ENCODE data around the gene VSNL1.

Gene VSNL1

GRCh38 chr2:17648581-17648980 lies 108.1 kb downstream of the VSNL1 start:
- DNase-seq, result peak; percentile 82

- no peak for DNase-seq
Observed at GRCh38 chr2:17649026-17649425, 108.5 kb downstream of the VSNL1 start.

DNA sequence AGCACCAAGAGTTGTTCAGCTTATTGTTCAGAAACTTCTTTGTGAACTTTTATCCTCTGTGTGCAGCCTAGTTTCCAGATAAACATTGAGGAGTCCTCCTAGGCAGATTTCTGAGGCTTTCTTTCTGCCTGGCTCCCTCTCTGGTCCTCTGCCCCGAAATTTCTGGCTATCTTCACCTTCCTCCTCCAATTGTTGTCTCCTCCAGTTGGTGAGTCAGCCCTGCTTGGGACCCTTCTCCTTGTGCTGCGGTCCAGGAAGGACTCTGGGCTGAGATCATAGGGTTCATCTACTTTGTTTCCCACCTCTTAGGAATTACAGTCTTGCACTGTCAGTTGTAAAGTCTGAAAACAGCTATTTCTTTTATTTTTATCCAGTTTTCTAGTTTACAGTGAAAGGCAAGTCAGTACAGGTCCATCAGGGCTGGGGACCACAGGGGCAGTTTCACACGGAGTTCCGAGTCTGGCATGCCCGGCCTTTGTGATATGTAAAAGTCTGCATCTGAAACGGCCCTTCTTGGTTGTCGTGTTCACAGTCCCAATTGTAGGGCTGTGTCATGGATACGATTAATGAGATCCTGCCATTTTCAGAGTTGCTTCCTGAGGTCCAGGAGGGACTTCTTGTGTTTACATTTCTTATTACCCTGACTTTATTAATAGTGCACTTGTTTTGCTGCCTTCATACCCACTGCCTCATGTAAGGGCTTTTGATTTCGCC lies 112.3 kb downstream of the VSNL1 start:
- no peak for DNase-seq

DNA sequence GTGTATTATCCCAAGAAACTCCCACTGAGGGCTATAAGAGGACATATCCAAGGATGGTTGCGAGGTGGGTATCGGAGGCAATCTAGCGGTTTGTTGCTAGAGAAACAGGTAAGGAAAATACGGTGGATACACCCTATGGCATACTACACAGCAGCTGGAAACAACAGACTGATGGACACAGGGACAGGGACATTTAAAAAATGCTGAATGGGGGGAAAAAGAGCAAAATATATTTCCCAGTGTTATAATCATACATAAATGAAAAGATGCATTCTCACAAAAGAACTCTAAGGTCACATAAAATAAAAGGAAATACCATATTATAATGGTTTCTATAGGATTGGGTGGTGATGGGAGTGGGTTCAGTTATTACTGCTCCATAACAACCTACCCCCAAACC lies 117.3 kb downstream of the VSNL1 start:
- no peak for DNase-seq

GRCh38 chr2:17658251-17658843 lies 117.9 kb downstream of the VSNL1 start:
- peak; percentile 72 for DNase-seq

- DNase-seq, result no peak
Observed at GRCh38 chr2:17660219-17660618, 119.7 kb downstream of the VSNL1 start.

- DNase-seq, result no peak
Observed at GRCh38 chr2:17661460-17661859, 121.0 kb downstream of the VSNL1 start.

DNA sequence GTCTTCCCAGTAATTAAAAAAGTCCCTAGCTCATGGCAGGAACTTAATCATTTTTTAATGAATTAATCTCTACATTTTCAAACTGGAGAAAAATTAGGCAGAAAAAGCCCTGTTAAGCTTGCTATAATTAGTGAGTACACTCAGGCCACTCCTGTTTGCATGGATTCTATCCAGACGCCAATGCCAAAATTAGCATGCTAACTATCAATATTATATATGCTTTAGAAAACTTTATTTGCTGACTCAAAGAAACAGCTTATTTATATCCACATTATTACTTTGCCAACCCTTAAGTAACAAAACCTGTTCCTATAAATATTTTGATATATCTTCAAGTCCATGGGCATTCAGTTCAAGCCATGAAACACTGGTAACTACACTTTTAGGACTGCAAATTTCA lies 122.2 kb downstream of the VSNL1 start:
- no peak for DNase-seq

- no peak for DNase-seq
Observed at GRCh38 chr2:17664534-17664933, 124.0 kb downstream of the VSNL1 start.

DNA sequence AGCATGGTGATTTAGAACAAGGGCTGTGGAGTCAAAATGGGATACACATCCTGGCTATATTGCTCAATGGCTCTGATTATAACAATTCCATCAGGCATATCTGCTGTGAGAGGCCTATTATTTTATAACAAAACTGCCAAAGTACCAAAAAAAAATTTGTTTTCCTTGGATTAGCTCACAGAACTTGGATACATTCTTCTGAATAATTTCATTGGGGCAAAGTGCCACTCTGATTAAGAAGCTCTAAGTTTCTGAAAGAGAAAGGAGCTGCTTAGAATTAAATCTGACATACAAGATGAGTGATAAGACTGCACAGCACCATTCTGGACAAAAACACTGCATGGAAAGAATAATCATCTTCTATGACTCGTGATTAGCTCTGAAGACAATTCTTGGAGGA lies 127.4 kb downstream of the VSNL1 start:
- no peak for DNase-seq

DNA sequence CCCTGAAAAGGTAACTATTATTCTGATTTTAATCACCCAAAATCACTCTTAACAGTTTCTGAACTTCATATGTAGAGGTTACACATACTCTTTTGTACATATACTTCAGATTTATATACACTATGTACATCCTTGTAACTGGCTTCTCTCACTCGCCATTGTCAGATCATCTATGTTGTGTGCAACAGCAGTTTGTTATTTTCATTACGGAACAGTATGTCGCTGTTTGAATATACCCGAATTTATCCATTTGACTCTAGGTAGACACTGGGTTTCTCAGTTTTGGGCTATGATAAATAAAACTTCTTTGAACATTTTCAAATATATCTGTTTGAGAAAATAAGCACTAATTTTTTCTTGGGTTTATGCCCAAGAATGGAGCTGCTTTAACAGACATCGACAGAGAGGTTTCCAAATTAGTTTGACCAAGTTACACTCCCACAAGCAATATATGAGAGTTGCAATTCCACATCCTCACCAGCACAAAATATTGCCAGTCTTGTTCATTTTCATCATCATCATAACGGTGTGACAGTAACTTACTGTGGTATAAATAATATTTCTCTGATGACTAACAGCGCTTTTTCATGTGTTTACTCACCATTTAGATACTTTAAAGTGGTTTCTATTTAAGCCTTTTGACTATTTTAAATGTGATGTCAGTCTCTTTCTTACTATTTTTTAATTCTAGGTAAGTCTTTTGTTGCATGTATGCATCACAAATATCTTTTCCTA lies 132.3 kb downstream of the VSNL1 start:
- DNase-seq, result peak; percentile 18

DNA sequence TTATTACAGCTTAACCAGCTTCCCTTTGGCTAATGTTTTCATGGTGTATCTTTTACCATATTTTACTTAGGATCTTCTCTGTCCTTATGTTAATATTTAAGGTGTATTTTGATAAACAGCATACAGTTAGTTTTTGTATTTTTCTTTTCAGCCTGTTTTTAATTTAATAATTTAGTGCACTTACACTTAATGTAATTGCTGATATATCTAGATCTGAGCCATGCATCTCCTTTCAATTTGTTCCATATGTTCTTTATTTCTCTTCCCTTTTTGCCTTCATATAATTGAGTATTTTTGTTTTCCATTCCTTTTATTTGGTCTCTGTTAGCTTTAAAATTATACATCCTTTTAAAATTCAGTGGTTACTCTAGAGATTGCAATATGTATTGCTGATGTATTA lies 134.3 kb downstream of the VSNL1 start:
- DNase-seq, result no peak

DNA sequence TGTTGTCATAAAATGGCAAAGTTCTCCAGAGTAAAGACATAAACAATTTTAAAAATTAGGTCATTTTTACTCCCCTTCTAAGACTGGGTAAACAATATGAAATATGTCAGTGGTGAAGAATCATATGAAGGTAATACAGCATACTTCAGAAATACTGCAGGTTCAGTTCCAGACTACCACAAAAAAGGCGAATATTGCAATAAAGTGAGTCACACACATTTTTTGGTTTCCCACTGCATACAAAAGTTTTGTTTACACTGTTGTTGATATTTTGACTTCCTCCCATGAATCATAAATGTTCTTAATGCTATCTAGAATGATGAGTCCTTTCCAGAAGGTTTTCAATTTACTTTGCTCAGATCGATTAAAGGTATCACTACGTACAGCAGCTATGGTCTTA lies 139.6 kb downstream of the VSNL1 start:
- no peak for DNase-seq

GRCh38 chr2:17682098-17682857 lies 141.8 kb downstream of the VSNL1 start:
- no peak for DNase-seq

DNA sequence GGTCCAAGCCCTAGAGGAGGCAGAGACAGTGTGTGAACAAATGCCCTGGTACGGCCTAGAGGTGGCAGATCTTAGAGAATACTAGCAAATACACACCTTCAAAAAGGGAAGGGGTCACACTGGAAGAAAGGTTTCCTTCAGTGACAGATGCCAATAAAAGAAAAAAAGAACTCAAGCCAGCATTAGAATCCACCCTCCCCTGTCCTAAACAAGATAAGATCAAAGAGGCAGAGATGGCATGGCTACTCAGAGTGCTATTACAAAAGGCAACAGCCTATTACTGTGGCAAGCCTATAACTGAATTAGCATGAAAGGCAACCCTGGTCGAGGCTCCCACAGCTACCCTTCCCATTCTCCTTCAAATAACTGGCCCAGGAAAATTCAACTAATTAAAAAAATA lies 143.5 kb downstream of the VSNL1 start:
- no peak for DNase-seq

- no peak for DNase-seq
Observed at GRCh38 chr2:17688600-17688999, 148.1 kb downstream of the VSNL1 start.

DNA sequence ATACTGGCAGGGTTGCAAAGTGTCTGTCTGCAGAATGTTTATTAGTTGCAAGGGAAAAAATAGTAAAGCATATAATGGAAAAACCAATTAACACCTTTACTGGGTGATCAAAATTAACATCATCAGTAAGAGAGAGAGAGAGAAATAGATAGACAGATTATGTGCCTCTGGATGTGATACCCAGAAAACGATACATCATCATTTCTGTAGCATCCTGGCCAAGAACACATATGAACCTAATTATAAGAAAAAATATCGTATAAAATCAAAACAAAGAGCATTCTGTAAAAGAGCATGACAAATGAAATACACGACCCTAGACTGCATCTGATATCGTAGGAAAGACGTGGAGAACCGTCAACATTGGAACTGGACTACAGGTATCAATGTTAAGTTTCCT lies 148.5 kb downstream of the VSNL1 start:
- no peak for DNase-seq

GRCh38 chr2:17690776-17691175 lies 150.3 kb downstream of the VSNL1 start:
- no peak for DNase-seq
